GM21381 (cell line): Measurements from ENCODE around the gene ZNF169.
"Not testable (repeated sequence)": the region's sequence is repeated elsewhere in the genome, so short reads cannot be mapped to it uniquely, and the experiment has no call there.

Experiments
- ATAC-seq: cut with Tn5 transposase; IDR thresholded peaks from one replicate; pipeline ENCODE4 v1.9.1; 2021; ENCODE audit warnings: mild to moderate bottlenecking, moderate library complexity; ENCODE audit not compliant: unreplicated experiment

The ZNF169 gene

DNA sequence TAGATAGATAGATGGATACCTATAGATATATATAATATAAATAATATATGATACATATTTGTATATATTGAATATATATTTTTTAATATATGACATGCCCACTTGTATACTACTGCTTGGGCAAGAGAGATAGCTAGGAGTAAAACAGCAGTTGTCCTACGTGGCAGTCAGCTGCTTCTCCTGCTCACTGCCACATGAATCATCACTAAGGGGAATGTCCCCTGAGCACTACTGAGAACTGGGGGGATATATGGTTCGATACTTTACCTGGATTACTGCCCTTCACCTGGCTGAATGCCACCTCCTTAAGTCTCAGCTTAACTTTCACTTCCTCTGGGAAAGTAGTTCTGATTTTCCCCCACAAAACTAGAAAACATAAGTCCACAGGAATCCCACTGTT is 82.6 kb downstream of the ZNF169 start:
- not testable (repeated sequence) for ATAC-seq

DNA sequence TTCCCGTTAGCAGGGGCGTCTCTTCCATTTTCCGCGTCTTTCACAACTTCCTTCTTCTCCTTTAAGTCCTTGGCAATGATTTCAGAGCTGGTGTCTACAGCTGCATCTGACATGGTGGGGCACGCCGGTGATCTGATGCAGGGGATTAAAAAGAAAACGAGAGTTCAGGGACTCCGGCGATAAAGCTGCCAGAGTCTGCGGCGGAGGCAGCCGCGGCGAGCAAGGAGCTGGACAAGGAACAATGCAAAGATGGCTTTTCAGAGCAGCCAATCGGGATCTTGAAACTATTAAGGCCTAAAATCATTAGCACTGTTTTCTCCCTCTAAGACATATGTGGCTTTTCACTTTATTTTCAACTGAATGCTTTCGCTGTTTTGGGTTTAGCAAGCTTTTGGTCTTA is 88.4 kb downstream of the ZNF169 start:
- ATAC-seq = not testable (repeated sequence)

GRCh38 chr9:94348754-94349153 is 89.7 kb downstream of the ZNF169 start:
- ATAC-seq = not testable (repeated sequence)
